MM.1S (cell line): ENCODE results near the gene LRRC45.

ENCODE experiments used
- DNase-seq: peaks from one replicate; pipeline ENCODE4 v3.0.0-alpha.2; 2015
- H2AFZ ChIP-seq: fragments of 300-600 bp; sonication (generic); 2 replicates; pipeline ENCODE4 v1.6.0; 2016; ENCODE audit warnings: antibody characterized with exemption, low read length
- H3F3A ChIP-seq: fragments of 300-600 bp; sonication (generic); 2 replicates; pipeline ENCODE4 v1.6.1; 2016; ENCODE audit warnings: mild to moderate bottlenecking, antibody characterized with exemption, low read length, moderate library complexity, mixed read lengths; ENCODE audit not compliant: insufficient read depth
- H3K27ac ChIP-seq: fragments of 300-600 bp; sonication (generic); 2 replicates; pipeline ENCODE4 v1.5.1; 2016; ENCODE audit warnings: mild to moderate bottlenecking, low read length
- H3K27me3 ChIP-seq: fragments of 300-600 bp; sonication (generic); replicated peaks from 2 replicates; pipeline ENCODE4 v1.6.0; 2016; ENCODE audit warnings: low read length; ENCODE audit not compliant: insufficient read depth
- H3K36me3 ChIP-seq: fragments of 300-600 bp; sonication (generic); replicated peaks from 2 replicates; pipeline ENCODE4 v1.6.1; 2016; ENCODE audit warnings: mild to moderate bottlenecking, low read length, mixed read lengths; ENCODE audit not compliant: insufficient read depth
- H3K4me1 ChIP-seq: fragments of 300-600 bp; sonication (generic); 2 replicates; pipeline ENCODE4 v1.6.1; 2016; ENCODE audit warnings: low read length, mixed read lengths
- H3K4me2 ChIP-seq: fragments of 300-600 bp; sonication (generic); 2 replicates; pipeline ENCODE4 v1.6.0; 2016; ENCODE audit warnings: low read depth, low read length
- H3K4me3 ChIP-seq: fragments of 300-600 bp; sonication (generic); 2 replicates; pipeline ENCODE4 v1.5.1; 2016; ENCODE audit warnings: low read length, mixed read lengths
- H3K79me2 ChIP-seq: fragments of 300-600 bp; sonication (generic); 2 replicates; pipeline ENCODE4 v1.6.1; 2016; ENCODE audit warnings: mixed run types, low read length, mixed read lengths
- H3K9ac ChIP-seq: fragments of 300-600 bp; sonication (generic); 2 replicates; pipeline ENCODE4 v1.6.1; 2016; ENCODE audit warnings: low read length, mixed read lengths
- H3K9me2 ChIP-seq: fragments of 300-600 bp; sonication (generic); replicated peaks from 2 replicates; pipeline ENCODE4 v1.6.1; 2016; ENCODE audit warnings: mild to moderate bottlenecking, low read length, mixed read lengths; ENCODE audit not compliant: insufficient read depth
- H3K9me3 ChIP-seq: fragments of 300-600 bp; sonication (generic); replicated peaks from 2 replicates; pipeline ENCODE4 v1.6.1; 2016; ENCODE audit warnings: mild to moderate bottlenecking, low read length, mixed read lengths; ENCODE audit not compliant: insufficient read depth
- H4K20me1 ChIP-seq: fragments of 300-600 bp; sonication (generic); 2 replicates; pipeline ENCODE4 v1.6.1; 2016; ENCODE audit warnings: mild to moderate bottlenecking, low read length, moderate library complexity, mixed read lengths; ENCODE audit not compliant: insufficient read depth
- EZH2 ChIP-seq: fragments of 300-600 bp; sonication (generic); optimal IDR thresholded peaks from 2 replicates; pipeline ENCODE3; 2017; ENCODE audit warnings: low read depth, mild to moderate bottlenecking, antibody characterized with exemption, low read length, mixed read lengths
- EZH2phosphoT487 ChIP-seq: fragments of 300-600 bp; sonication (generic); IDR thresholded peaks from 2 replicates; pipeline ENCODE4 v1.6.1; 2018; ENCODE audit warnings: antibody characterized with exemption, low read length
- TF ChIP-seq, protein P1 (sequence below): fragments of 300-600 bp; sonication (generic); IDR thresholded peaks from 2 replicates; pipeline ENCODE4 v1.5.1; 2016; ENCODE audit warnings: antibody characterized with exemption, low read length, mixed read lengths

LRRC45 gene

GRCh38 chr17:82043507-82043906 is 20.4 kb downstream of the LRRC45 start:
- H3K36me3 ChIP-seq: no peaks in the 10 kb centered on the region; the same call in 1 of the 2 replicates
- no peak overlapping the region for H2AFZ ChIP-seq
- no peaks in the 10 kb centered on the region for H3K9me2 ChIP-seq
- no peak overlapping the region for H3K27ac ChIP-seq
- no peaks in the 10 kb centered on the region for H3K4me1 ChIP-seq
- H3F3A ChIP-seq: no peaks in the 10 kb centered on the region
- no peak overlapping the region for H3K4me3 ChIP-seq
- H3K4me2 ChIP-seq: no peak overlapping the region
- H3K9me3 ChIP-seq: no peaks in the 10 kb centered on the region
- H3K27me3 ChIP-seq: 0 out of 2 replicates have a peak, but pooled peaks cover 6% of the 10 kb centered on the region
- H3K9ac ChIP-seq: no peak overlapping the region
- no peaks in the 10 kb centered on the region for H4K20me1 ChIP-seq
- TF ChIP-seq EZH2: no peak
- TF ChIP-seq EZH2phosphoT487: no peak
- TF ChIP-seq, protein P1, sequence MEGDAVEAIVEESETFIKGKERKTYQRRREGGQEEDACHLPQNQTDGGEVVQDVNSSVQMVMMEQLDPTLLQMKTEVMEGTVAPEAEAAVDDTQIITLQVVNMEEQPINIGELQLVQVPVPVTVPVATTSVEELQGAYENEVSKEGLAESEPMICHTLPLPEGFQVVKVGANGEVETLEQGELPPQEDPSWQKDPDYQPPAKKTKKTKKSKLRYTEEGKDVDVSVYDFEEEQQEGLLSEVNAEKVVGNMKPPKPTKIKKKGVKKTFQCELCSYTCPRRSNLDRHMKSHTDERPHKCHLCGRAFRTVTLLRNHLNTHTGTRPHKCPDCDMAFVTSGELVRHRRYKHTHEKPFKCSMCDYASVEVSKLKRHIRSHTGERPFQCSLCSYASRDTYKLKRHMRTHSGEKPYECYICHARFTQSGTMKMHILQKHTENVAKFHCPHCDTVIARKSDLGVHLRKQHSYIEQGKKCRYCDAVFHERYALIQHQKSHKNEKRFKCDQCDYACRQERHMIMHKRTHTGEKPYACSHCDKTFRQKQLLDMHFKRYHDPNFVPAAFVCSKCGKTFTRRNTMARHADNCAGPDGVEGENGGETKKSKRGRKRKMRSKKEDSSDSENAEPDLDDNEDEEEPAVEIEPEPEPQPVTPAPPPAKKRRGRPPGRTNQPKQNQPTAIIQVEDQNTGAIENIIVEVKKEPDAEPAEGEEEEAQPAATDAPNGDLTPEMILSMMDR: no peak
- no peaks in the 10 kb centered on the region for H3K79me2 ChIP-seq
- DNase-seq: no peak

- H2AFZ ChIP-seq: no peak overlapping the region
- H3K9ac ChIP-seq: no peak overlapping the region
- H3K27ac ChIP-seq: no peak overlapping the region
- H3K36me3 ChIP-seq: no peaks in the 10 kb centered on the region; the same call in 1 of the 2 replicates
- no peaks in the 10 kb centered on the region for H4K20me1 ChIP-seq
- DNase-seq: no peak
- H3F3A ChIP-seq: no peaks in the 10 kb centered on the region
- H3K4me1 ChIP-seq: no peaks in the 10 kb centered on the region
- H3K9me3 ChIP-seq: no peaks in the 10 kb centered on the region
- H3K4me3 ChIP-seq: no peak overlapping the region
- H3K4me2 ChIP-seq: no peak overlapping the region
- TF ChIP-seq EZH2 (no peak), EZH2phosphoT487 (no peak)
- TF ChIP-seq, protein P1: no peak
- 0 out of 2 replicates have a peak, but pooled peaks cover 4% of the 10 kb centered on the region for H3K27me3 ChIP-seq
- H3K79me2 ChIP-seq: peaks cover 3% of the 10 kb centered on the region; the same call in 1 of the 2 replicates
- no peaks in the 10 kb centered on the region for H3K9me2 ChIP-seq
Measured at GRCh38 chr17:82045936-82046484, 22.9 kb downstream of the LRRC45 start.

GRCh38 chr17:82046903-82047302 is 23.8 kb downstream of the LRRC45 start:
- no peak overlapping the region for H3K4me2 ChIP-seq
- H4K20me1 ChIP-seq: no peaks in the 10 kb centered on the region
- no peak for DNase-seq
- peaks cover 4% of the 10 kb centered on the region; the same call in 1 of the 2 replicates for H3K79me2 ChIP-seq
- no peaks in the 10 kb centered on the region for H3K27me3 ChIP-seq
- no peaks in the 10 kb centered on the region for H3K9me2 ChIP-seq
- TF ChIP-seq EZH2 (no peak), EZH2phosphoT487 (no peak)
- TF ChIP-seq, protein P1: no peak
- H3F3A ChIP-seq: no peaks in the 10 kb centered on the region
- H3K4me3 ChIP-seq: no peak overlapping the region
- H3K4me1 ChIP-seq: no peaks in the 10 kb centered on the region
- no peak overlapping the region for H3K27ac ChIP-seq
- H3K9ac ChIP-seq: no peak overlapping the region
- H2AFZ ChIP-seq: no peak overlapping the region
- H3K9me3 ChIP-seq: no peaks in the 10 kb centered on the region
- H3K36me3 ChIP-seq: no peaks in the 10 kb centered on the region; the same call in 1 of the 2 replicates
